Left hindlimb (tissue), 1 donor: ENCODE measurements around the gene GALR3.
"Not testable (repeated sequence)": the region's sequence is repeated elsewhere in the genome, so short reads cannot be mapped to it uniquely, and the experiment has no call there.

ENCODE experiments used
- DNase-seq: peaks from one replicate; pipeline ENCODE4 v3.0.0-alpha.2; 2018

Gene GALR3, protein sequence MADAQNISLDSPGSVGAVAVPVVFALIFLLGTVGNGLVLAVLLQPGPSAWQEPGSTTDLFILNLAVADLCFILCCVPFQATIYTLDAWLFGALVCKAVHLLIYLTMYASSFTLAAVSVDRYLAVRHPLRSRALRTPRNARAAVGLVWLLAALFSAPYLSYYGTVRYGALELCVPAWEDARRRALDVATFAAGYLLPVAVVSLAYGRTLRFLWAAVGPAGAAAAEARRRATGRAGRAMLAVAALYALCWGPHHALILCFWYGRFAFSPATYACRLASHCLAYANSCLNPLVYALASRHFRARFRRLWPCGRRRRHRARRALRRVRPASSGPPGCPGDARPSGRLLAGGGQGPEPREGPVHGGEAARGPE

DNA sequence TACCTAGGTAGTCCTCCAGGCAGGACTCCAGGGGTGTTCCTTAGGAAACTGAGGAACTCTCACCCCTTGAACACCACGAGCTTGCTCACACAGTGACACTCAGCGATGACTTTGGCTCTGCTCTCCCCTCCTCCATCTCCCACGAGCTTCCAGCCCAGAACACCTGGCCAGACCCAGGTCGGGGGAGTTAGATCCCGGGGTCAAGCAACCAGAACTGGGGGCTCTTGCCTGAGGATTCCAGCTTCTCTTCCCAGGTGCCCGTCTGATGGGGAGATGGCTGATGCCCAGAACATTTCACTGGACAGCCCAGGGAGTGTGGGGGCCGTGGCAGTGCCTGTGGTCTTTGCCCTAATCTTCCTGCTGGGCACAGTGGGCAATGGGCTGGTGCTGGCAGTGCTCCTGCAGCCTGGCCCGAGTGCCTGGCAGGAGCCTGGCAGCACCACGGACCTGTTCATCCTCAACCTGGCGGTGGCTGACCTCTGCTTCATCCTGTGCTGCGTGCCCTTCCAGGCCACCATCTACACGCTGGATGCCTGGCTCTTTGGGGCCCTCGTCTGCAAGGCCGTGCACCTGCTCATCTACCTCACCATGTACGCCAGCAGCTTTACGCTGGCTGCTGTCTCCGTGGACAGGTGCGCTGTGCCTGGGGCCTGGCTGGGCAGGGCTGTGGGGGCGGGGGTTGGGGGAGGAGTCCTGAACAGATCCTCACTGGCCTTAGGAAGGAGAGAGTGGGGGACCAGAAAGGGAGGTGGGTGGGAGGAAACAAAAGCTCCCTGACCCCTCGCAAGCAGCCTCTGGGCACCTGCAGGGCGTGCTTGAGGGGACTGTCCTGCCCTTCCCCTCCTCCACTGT lies at the start of gene GALR3:
Gene GALR3, plus strand, starts transcription at position 249 of the 852 bp plus-strand sequence. Its CDS starts 25 bp downstream, at position 274.
- DNase-seq, result no peak

DNA sequence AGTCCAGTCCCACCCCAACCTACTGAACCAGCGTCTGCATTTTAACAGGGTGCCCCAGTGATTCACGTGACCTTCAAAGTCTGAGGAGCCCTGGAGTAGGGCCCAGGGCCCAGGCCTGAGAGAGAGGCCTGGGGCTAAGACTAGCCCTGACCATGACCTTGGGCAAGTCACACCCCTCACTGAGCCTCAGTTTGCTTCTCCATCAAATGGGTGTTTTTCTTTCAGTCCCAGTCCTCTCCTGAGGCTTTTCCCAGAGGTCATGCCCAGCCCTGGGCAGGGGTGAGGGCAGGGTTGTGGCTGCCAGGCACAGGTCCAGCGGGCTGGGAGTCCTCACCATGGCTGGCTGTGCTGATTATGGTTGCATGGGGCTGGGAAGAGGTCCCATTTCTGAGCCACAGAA lies 48.5 kb upstream of the GALR3 start:
- DNase-seq, result no peak

DNA sequence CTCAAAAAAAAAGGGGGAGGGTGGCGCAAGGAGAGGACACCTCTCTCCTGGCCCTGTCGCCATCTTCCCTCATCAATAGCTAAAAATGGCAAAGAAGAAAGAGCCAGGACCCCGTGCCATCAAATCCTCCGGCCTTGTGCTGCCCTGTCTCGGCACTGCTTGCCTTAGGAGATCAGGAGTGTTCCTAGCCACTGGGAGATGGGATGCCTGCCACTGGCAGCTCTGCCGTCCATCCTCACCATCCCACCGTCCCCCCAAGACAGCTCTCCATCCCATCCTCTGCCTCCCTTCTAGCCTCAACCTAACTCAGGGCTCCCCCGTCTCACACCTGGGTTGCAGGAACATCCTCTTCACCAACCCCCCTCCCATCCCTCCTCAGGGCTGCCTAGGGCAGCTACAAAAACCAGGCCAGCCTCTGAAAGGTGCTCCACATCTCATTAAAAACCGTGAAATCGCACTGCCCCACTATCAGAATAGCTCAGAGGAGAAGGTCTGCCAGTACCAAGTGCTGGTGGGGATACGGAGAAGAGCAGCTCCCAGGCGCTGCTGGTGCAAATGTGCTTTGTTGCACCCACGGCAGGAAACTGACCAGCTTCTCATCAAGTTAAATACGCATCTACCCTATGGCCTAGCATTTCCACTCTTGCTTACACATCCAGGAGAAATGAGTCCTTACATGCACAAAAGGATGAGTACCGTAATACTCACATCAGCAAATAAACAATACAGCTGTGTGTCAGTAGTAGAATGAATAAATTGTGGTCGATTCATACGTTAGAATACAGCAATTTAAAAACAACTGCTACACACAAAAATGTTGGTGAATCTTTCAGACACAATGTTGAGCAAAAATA lies 47.2 kb upstream of the GALR3 start:
- no peak for DNase-seq

DNA sequence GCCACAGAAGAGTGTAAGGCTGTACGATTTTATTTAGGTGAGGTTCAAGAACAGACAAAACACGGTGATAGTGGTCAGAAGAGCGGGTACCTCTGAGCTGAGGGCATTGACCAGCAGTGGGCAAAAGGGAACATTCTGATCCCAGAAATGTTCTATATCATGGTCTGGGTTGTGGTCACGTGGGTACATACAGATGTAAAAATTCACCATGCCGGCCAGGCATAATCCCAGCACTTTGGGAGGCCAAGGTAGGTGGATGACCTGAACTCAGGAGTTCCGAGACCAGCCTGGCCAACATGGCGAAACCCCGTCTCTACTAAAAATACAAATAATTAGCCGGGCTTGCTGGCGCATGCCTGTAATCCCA lies 46.6 kb upstream of the GALR3 start:
- no peak for DNase-seq

DNA sequence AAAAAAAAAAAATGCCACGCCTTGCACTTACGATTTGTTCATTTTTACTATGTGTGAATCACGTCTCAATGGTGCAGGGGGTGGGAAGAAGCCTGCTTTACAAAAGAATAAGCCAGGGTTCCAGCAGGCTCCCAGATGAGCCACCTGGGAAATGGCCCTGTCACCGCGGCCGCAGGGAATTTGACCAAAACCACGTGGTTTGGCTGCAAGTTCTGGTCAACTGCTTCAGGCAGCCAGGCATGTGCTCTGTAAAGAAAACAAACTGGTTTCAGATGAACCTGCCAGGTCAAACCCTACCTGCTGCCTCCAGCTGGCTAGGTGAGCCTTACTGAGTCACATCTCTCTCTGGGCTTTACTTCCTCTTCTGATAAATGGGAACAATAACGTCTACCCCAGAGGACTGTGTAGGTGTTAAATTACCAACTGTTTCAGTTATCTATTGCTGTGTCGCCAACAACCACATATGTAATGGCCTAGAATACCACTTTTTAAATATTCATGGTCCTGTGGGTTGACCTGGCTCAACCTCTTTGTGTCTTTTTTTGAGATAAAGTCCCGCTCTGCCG lies 46.0 kb upstream of the GALR3 start:
- DNase-seq, result no peak

- no peak for DNase-seq
Measured at GRCh38 chr22:37778370-37779009, 44.7 kb upstream of the GALR3 start.

DNA sequence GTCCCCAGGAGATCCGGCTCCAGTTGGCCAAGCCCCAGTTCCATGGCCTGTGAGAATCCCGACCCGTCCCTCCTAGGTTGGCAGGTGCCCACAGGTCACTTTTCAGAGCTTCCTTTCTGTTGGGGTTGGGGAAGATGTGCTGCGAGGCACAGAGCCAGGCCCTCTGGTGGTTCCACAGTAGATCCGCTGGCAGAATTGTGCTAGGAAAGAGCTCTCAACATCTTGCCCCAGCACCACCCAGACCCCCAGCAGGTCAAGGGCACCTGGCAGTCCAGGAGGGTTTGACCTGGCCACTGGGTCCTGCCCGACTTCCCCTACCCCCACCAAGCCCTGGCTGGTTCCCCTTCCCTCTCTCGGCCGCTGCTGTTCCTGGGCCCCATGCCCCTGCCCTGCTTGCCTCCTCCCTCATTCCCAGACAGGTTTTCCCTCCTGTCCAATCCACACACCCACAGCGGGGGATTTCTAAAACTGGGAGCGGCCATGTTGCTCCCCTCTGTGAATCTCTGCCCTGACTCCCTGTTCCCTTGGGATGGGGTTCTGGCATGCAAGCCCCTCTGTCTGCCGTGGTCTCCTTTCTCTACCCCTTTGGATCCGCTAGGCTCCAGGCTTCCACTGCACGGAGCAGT lies 41.6 kb upstream of the GALR3 start:
- no peak for DNase-seq

DNA sequence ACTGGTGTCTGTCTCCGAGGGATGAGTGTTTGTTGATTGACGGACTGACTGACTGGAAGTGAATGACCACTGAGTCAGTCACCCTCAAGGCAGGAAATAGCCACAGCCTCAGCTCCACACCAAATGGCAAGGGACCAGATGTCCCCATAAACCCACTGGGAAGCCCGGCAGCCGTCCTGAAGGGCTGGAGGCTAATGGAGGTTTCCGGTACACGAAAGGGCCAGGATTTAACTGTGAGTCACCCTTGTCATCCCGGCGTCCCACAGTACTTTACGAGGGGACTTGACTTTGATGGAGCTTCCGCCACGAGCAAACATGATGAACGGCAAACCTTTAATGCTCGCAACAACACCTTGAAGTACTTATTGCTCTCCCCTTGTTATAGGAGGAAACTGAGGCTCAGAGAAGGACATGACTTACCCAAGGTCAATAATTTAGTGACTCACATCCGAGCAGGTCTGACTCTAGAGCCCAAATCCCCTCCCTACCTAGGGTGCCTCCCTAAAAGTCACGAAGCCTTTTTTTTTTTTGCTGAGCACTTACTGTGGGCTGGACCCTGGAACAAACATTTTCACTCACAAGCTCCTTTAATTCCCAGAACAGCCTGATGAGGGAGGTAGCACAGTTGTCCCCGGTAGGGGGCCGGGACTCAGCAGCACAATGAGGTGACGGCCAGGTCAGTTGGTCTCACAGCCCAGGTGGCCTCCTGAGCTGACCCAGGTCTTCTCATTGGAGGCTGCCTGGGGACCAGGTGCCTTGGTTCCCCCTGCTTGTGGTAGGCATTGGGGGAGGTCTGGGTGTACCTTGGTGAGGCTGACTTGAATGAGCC lies 40.6 kb upstream of the GALR3 start:
- no peak for DNase-seq

- DNase-seq, result no peak
Measured at GRCh38 chr22:37784829-37785495, 38.2 kb upstream of the GALR3 start.

- no peak for DNase-seq
Measured at GRCh38 chr22:37790234-37790633, 32.9 kb upstream of the GALR3 start.

GRCh38 chr22:37792494-37792893 lies 30.7 kb upstream of the GALR3 start:
- DNase-seq, result no peak

DNA sequence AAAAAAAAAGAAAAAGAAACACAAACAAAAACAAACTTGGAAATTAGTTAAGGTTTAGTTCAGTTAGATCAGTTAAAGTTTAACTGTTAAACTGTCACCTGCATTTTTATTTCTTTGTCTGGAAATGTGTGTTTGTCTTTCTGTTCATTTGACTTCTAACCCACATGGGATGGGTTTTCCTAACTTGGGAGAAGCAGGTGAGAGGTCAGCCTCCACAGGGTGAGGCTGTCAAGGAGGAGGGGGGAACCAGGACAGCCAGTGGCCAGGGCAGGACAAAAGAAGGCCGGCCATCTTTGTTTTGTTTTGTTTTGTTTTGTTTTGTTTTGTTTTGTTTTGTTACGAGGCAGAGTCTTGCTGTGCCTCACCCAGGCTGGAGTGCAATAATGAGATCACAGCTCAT lies 28.8 kb upstream of the GALR3 start:
- no peak for DNase-seq

DNA sequence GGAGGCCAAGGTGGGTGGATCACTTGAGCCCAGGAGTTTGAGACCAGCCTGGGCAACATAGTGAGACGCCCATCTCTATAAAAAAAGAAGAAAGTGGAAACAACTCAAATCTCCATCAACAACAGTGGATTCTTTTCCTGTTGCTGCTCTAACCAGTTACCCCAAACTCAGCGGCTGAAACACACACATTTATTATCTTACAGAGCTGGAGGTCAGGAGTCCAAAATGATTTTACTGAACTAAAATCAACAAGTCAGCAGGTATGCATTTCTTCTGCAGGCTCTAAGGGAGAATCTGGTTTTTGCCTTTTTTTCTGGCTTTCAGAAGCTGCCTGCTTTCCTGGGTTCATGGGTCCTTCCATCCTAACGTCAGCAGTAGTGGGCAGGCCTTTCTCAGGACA lies 27.1 kb upstream of the GALR3 start:
- DNase-seq, result no peak

GRCh38 chr22:37797259-37797658 lies 25.9 kb upstream of the GALR3 start:
- DNase-seq, result not testable (repeated sequence)

DNA sequence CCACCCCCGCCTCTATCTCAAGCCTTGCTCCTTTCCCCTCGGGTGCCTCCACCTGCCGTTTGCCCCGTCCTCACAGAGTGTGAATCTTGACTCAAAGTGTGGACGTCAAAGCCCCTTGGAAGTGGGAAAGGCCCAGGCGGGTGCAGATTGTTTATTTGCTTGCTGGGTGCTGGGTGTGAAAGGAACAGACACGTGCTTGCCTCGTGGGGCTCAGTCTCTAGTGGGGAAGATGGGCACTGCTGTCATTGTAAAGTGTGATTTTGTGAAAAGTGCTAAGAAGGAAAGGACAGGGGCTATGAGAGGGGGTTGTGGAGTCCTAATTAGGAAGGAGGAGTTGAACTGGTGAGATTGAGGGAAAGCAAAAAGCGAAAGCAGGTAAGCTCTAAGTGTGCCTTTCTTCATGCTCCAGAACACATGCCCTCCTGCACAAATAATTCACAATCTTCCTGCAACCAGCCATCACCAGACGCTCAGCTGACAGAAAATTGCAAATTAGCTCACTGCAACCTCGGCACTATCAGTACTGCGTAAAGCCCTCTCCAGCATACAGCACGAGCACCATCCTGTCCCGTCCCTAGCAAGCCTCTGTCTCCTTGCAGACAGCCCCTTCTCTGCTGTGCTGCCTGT lies 25.2 kb upstream of the GALR3 start:
- no peak for DNase-seq

- DNase-seq, result not testable (repeated sequence)
Measured at GRCh38 chr22:37799979-37800378, 23.2 kb upstream of the GALR3 start.

DNA sequence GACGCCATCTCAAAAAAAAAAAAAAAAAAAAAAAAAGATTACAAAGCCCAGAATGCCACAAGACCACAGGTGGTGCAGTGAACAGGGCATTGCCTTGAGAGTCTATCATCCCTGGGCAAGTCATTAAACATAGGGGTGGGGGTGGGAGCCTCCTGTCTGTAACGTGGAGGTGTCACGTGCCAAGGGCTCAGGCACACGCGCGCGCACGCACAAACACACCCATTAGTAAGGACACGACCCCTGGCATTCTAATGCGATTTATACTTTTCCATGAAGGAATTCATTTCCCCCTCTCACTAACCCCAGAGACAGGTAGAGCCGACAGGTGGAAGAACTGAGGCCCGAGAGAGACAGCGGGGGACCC lies 21.3 kb upstream of the GALR3 start:
- no peak for DNase-seq

DNA sequence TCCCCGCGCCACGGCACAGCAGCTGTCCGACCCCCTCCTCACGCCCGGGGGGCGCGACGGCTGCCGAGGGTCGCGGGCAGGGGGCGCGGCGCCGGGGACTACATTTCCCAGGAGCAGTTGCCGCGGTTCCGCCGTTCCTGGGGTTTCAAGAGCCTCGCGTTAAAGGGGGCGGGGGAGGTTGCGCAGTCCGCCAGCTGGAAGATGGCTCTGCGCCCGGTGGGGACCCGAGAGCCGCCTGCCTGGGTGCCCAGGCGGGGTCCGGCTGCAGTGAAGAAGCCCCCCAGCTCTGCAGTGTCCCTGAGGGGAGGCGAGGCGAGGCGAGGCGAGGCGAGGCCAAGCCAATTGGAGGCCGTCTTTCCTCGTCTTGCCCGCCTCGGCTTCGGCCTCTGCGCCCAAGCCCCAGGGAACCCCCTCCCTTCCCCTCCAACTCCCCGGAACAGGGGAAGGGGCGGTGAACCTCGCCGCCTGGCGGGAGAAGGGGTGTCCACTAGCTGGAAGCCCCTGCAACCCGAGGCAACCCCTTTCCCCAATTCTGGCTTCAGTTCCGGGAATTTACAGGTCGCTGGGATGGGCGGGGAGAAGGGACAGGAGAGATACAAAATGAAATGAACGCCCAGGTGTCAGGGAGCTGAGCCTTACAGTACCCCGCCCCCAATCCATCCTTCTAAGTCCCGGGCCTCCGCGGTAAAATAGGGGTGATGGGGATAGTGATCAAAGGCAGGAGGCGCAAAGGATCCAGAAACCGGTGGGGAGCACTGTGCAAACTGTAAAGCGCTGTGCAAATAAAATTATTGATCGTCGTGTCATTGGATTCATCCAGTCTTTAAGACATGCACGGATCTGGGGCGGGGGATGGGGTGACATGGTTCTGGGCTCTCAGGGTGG lies 20.6 kb upstream of the GALR3 start:
- DNase-seq, result peak; percentile 82

- no peak for DNase-seq
Measured at GRCh38 chr22:37803195-37803638, 20.0 kb upstream of the GALR3 start.
